PFSK-1 (cell line): ENCODE results near the gene C9orf153.

Source experiments
- POLR2AphosphoS5 ChIP-seq: IDR thresholded peaks from 2 replicates; pipeline ENCODE4 v1.6.1; 2012; ENCODE audit warnings: low read depth, mild to moderate bottlenecking, control low read depth, low read length, moderate library complexity
- TAF1 ChIP-seq: IDR thresholded peaks from 2 replicates; pipeline ENCODE4 v1.6.1; 2012; ENCODE audit warnings: low read length, control low read depth, borderline replicate concordance; ENCODE audit not compliant: insufficient read depth
- TF ChIP-seq, protein P1 (sequence below), 2 experiments: IDR thresholded peaks; 2 replicates each; pipeline versions ENCODE4 v1.6.1 to v1.8.0; 2011 to 2012; ENCODE audit warnings: low read depth in 2 of 2, low read length in 2 of 2, control low read depth in 1 of 2, inconsistent platforms in 1 of 2, mild to moderate bottlenecking in 1 of 2, moderate library complexity in 1 of 2; ENCODE audit not compliant: insufficient read depth in 1 of 2

DNA sequence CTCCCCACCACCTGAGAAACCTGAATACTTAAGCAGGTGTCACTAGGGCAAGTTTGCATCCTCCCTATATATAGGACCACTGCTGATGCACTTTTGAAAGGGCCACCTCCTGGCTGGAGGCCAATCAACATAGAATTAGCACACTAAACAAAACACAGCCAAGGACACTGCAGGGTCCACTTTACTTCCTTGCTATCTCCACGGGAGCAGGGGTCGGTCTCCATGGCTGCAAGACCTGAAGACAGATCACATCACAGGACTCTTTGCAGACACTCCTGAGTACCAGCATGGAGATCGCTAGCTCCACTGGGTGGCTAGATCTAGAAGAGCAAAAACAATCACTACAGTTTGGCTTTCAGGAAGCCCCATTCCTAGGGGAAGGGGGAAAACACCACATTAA is 72.3 kb downstream of the C9orf153 start:
- TF ChIP-seq POLR2AphosphoS5 (no peak), TAF1 (no peak)
- TF ChIP-seq, protein P1, sequence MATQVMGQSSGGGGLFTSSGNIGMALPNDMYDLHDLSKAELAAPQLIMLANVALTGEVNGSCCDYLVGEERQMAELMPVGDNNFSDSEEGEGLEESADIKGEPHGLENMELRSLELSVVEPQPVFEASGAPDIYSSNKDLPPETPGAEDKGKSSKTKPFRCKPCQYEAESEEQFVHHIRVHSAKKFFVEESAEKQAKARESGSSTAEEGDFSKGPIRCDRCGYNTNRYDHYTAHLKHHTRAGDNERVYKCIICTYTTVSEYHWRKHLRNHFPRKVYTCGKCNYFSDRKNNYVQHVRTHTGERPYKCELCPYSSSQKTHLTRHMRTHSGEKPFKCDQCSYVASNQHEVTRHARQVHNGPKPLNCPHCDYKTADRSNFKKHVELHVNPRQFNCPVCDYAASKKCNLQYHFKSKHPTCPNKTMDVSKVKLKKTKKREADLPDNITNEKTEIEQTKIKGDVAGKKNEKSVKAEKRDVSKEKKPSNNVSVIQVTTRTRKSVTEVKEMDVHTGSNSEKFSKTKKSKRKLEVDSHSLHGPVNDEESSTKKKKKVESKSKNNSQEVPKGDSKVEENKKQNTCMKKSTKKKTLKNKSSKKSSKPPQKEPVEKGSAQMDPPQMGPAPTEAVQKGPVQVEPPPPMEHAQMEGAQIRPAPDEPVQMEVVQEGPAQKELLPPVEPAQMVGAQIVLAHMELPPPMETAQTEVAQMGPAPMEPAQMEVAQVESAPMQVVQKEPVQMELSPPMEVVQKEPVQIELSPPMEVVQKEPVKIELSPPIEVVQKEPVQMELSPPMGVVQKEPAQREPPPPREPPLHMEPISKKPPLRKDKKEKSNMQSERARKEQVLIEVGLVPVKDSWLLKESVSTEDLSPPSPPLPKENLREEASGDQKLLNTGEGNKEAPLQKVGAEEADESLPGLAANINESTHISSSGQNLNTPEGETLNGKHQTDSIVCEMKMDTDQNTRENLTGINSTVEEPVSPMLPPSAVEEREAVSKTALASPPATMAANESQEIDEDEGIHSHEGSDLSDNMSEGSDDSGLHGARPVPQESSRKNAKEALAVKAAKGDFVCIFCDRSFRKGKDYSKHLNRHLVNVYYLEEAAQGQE (IDR thresholded peaks at IDR 0.05; ENCODE audit: insufficient read depth in 1 of 2, low read depth in 2 of 2, low read length in 2 of 2): no peak
